Measurements from ENCODE around the gene SH3RF3.

SH3RF3 gene

GRCh38 chr2:109295070-109295780, 166.2 kb downstream of the SH3RF3 start:
- no peak for DNase-seq

- no peak for DNase-seq
These were observed 166.7 kb downstream of the SH3RF3 start for GRCh38 chr2:109295781-109296117.

GRCh38 chr2:109297566-109298490, 168.8 kb downstream of the SH3RF3 start:
- DNase-seq: no peak

- no peak for DNase-seq
These were observed 169.8 kb downstream of the SH3RF3 start for GRCh38 chr2:109298851-109299250.

GRCh38 chr2:109299536-109299935, 170.5 kb downstream of the SH3RF3 start:
- no peak for DNase-seq

- no peak for DNase-seq
These were observed 171.6 kb downstream of the SH3RF3 start for GRCh38 chr2:109300582-109300981.

- no peak for DNase-seq
These were observed 172.7 kb downstream of the SH3RF3 start for GRCh38 chr2:109301746-109302145.

GRCh38 chr2:109302319-109302718, 173.3 kb downstream of the SH3RF3 start:
- DNase-seq: no peak

GRCh38 chr2:109304242-109304641, 175.2 kb downstream of the SH3RF3 start:
- no peak for DNase-seq

GRCh38 chr2:109304731-109305470, 175.9 kb downstream of the SH3RF3 start:
- no peak for DNase-seq

- DNase-seq: no peak
These were observed 176.6 kb downstream of the SH3RF3 start for GRCh38 chr2:109305490-109306167.

GRCh38 chr2:109306190-109306589, 177.2 kb downstream of the SH3RF3 start:
- DNase-seq: no peak

GRCh38 chr2:109311771-109312170, 182.8 kb downstream of the SH3RF3 start:
- no peak for DNase-seq

- DNase-seq: no peak
These were observed 183.9 kb downstream of the SH3RF3 start for GRCh38 chr2:109312902-109313301.

GRCh38 chr2:109313343-109313742, 184.3 kb downstream of the SH3RF3 start:
- DNase-seq: no peak

- DNase-seq: no peak
These were observed 187.1 kb downstream of the SH3RF3 start for GRCh38 chr2:109316091-109316490.

- no peak for DNase-seq
These were observed 188.6 kb downstream of the SH3RF3 start for GRCh38 chr2:109317471-109318095.

- no peak for DNase-seq
These were observed 189.3 kb downstream of the SH3RF3 start for GRCh38 chr2:109318150-109318948.

- no peak for DNase-seq
These were observed 189.9 kb downstream of the SH3RF3 start for GRCh38 chr2:109318949-109319342.

- DNase-seq: no peak
These were observed 191.4 kb downstream of the SH3RF3 start for GRCh38 chr2:109320195-109320922.

- DNase-seq: no peak
These were observed 192.6 kb downstream of the SH3RF3 start for GRCh38 chr2:109321570-109321969.

Data from activated CD4-positive, alpha-beta T cell treated with anti-CD3 and anti-CD28 coated beads, Interleukin-2, amount 50 U/mL, for 4 hours (primary cell).